GM23338 (cell line): ENCODE measurements around the gene CD44. TPM values are rescaled to one million over a fixed set of nuclear protein-coding genes. Genes with fewer than 3 reads are reported as not detected.

Experiments
- ATAC-seq: fragments of 200-7000 bp; cut with Tn5 transposase; 3 replicates; pipeline ENCODE4 v1.9.1; 2020
- DNase-seq: peaks from one replicate; pipeline ENCODE4 v3.0.0-alpha.2; 2015; ENCODE audit warnings: low spot score
- H2AFZ ChIP-seq: fragments of 200-600 bp; sonication (generic); 2 replicates; pipeline ENCODE4 v1.8.0; 2016; ENCODE audit warnings: antibody characterized with exemption, mild to moderate bottlenecking, moderate library complexity
- H3F3A ChIP-seq: fragments of 200-600 bp; sonication (generic); replicated peaks from 2 replicates; pipeline ENCODE4 v1.8.0; 2017; ENCODE audit warnings: antibody characterized with exemption, mixed run types, low read depth
- H3K27ac ChIP-seq: fragments of 200-600 bp; sonication (generic); 2 replicates; pipeline ENCODE4 v1.6.1; 2016; ENCODE audit warnings: low read depth
- H3K27me3 ChIP-seq: fragments of 200-600 bp; sonication (generic); 2 replicates; pipeline ENCODE4 v1.8.0; 2016; ENCODE audit warnings: mild to moderate bottlenecking, mixed run types, moderate library complexity; ENCODE audit not compliant: insufficient read depth
- H3K36me3 ChIP-seq: fragments of 200-600 bp; sonication (generic); 2 replicates; pipeline ENCODE4 v1.8.0; 2016; ENCODE audit warnings: mild to moderate bottlenecking; ENCODE audit not compliant: insufficient read depth
- H3K4me1 ChIP-seq: fragments of 200-600 bp; sonication (generic); 2 replicates; pipeline ENCODE4 v1.8.0; 2016; ENCODE audit warnings: mild to moderate bottlenecking, moderate library complexity; ENCODE audit not compliant: insufficient read depth
- H3K4me2 ChIP-seq: fragments of 200-600 bp; sonication (generic); 2 replicates; pipeline ENCODE4 v1.7.1; 2017; ENCODE audit warnings: mixed run types
- H3K4me3 ChIP-seq: fragments of 200-600 bp; sonication (generic); 2 replicates; pipeline ENCODE4 v1.6.1; 2016; ENCODE audit warnings: mixed run types
- H3K79me2 ChIP-seq: fragments of 200-600 bp; sonication (generic); replicated peaks from 2 replicates; pipeline ENCODE4 v1.8.0; 2017; ENCODE audit warnings: mild to moderate bottlenecking; ENCODE audit not compliant: insufficient read depth
- H3K9me2 ChIP-seq: fragments of 200-600 bp; sonication (generic); 2 replicates; pipeline ENCODE4 v1.8.0; 2017; ENCODE audit not compliant: insufficient read depth
- H4K20me1 ChIP-seq: fragments of 200-600 bp; sonication (generic); replicated peaks from 2 replicates; pipeline ENCODE4 v1.8.0; 2017; ENCODE audit warnings: mild to moderate bottlenecking; ENCODE audit not compliant: insufficient read depth
- H3K27ac Mint-ChIP-seq: 2 replicates; pipeline ENCODE4 v1.8.0; 2020; ENCODE audit warnings: inconsistent platforms, mild to moderate bottlenecking, moderate library complexity, mixed read lengths
- H3K27me3 Mint-ChIP-seq: 3 replicates; pipeline ENCODE4 v1.8.0; 2022; ENCODE audit warnings: low read depth, mild to moderate bottlenecking, moderate library complexity, mixed read lengths, inconsistent platforms; ENCODE audit not compliant: insufficient read depth, poor library complexity
- H3K36me3 Mint-ChIP-seq: 3 replicates; pipeline ENCODE4 v1.8.0; 2021; ENCODE audit warnings: low read depth, mild to moderate bottlenecking, inconsistent platforms, moderate library complexity, mixed read lengths
- H3K4me1 Mint-ChIP-seq: 3 replicates; pipeline ENCODE4 v1.8.0; 2020; ENCODE audit warnings: mild to moderate bottlenecking, inconsistent platforms, mixed read lengths
- H3K4me3 Mint-ChIP-seq: 3 replicates; pipeline ENCODE4 v1.8.0; 2021; ENCODE audit warnings: moderate library complexity, mild to moderate bottlenecking, inconsistent platforms, mixed read lengths
- H3K9me3 Mint-ChIP-seq: 3 replicates; pipeline ENCODE4 v1.8.0; 2020; ENCODE audit warnings: moderate library complexity, mild to moderate bottlenecking, inconsistent platforms, mixed read lengths
- CREB1 ChIP-seq: fragments of 250-450 bp; sonication (Bioruptor Pico); IDR thresholded peaks from 2 replicates; pipeline ENCODE4 v1.5.0; 2020; ENCODE audit warnings: low read depth, mild to moderate bottlenecking, moderate library complexity
- CTCF ChIP-seq, 2 experiments: fragments of 200-600 bp in 1 of 2; sonication (generic) in 1 of 2; conservative IDR thresholded peaks; 2 replicates each; pipeline versions ENCODE4 v1.5.1 to v1.6.1; 2016 to 2017; ENCODE audit warnings: antibody characterized with exemption in 2 of 2, low read depth in 2 of 2, mild to moderate bottlenecking in 2 of 2, moderate library complexity in 1 of 2
- ETS1 ChIP-seq: IDR thresholded peaks from 2 replicates; pipeline ENCODE4 v1.6.1; 2016; ENCODE audit warnings: antibody characterized with exemption
- EZH2 ChIP-seq: fragments of 200-600 bp; sonication (generic); IDR thresholded peaks from one replicate; pipeline ENCODE4 v1.8.0; 2017; ENCODE audit warnings: antibody characterized with exemption, mild to moderate bottlenecking, low read depth; ENCODE audit not compliant: unreplicated experiment
- EZH2phosphoT487 ChIP-seq: fragments of 200-600 bp; sonication (generic); IDR thresholded peaks from one replicate; pipeline ENCODE4 v1.8.1; 2018; ENCODE audit warnings: antibody characterized with exemption; ENCODE audit not compliant: unreplicated experiment
- JUNB ChIP-seq: IDR thresholded peaks from one replicate; pipeline ENCODE4 v1.6.1; 2016; ENCODE audit warnings: antibody characterized with exemption; ENCODE audit not compliant: unreplicated experiment
- NANOG ChIP-seq: IDR thresholded peaks from 2 replicates; pipeline ENCODE4 v1.6.1; 2016; ENCODE audit warnings: antibody characterized with exemption, borderline replicate concordance
- POLR2AphosphoS5 ChIP-seq: IDR thresholded peaks from 2 replicates; pipeline ENCODE4 v1.6.1; 2016; ENCODE audit warnings: antibody characterized with exemption, low read depth
- REST ChIP-seq: IDR thresholded peaks from one replicate; pipeline ENCODE4 v1.6.1; 2018; ENCODE audit warnings: antibody characterized with exemption; ENCODE audit not compliant: unreplicated experiment
- STAT1 ChIP-seq: IDR thresholded peaks from one replicate; pipeline ENCODE4 v1.6.1; 2016; ENCODE audit warnings: antibody characterized with exemption; ENCODE audit not compliant: unreplicated experiment
- ZNF114 ChIP-seq: fragments of 250-450 bp; sonication (Bioruptor Pico); IDR thresholded peaks from 2 replicates; pipeline ENCODE4 v1.5.0; 2020; ENCODE audit warnings: mild to moderate bottlenecking, moderate library complexity
- ZNF331 ChIP-seq: fragments of 250-450 bp; sonication (Bioruptor Pico); IDR thresholded peaks from 2 replicates; pipeline ENCODE4 v1.5.0; 2020; ENCODE audit warnings: low read depth, mild to moderate bottlenecking, moderate library complexity
- ZNF462 ChIP-seq: fragments of 250-450 bp; sonication (Bioruptor Pico); IDR thresholded peaks from 2 replicates; pipeline ENCODE4 v1.5.0; 2020; ENCODE audit warnings: mild to moderate bottlenecking, moderate library complexity
- polyA plus RNA-seq: library from polyadenylated mRNA; unstranded; fragments of >200 nt; fragmentation: Nextera tagmentation; extraction: Ambion mirVana; gene quantifications from 2 replicates; pipeline ENCODE4 v1.2.1, GENCODE V29; 2016
- total RNA-seq: library from RNA; depleted of rRNA; stranded (reverse); fragments of >200 nt; shearing (Covaris generic); gene quantifications from 2 replicates; pipeline ENCODE4 v1.2.3, GENCODE V29; 2014

The CD44 gene
- total and polyA plus RNA-seq, 2 experiments from 2014 or later = 4.0 to 10.1 TPM

GRCh38 chr11:35166369-35167360 lies 27.7 kb downstream of the CD44 start:
- H4K20me1 ChIP-seq = no peaks in the 10 kb centered on the region
- H3K4me2 ChIP-seq = no peak overlapping the region
- no peak overlapping the region for H3K27ac ChIP-seq
- TF ChIP-seq POLR2AphosphoS5 (no peak), EZH2phosphoT487 (no peak), NANOG (no peak), CREB1 (no peak), EZH2 (no peak), REST (no peak), ZNF114 (CRISPR knock-in tag) (no peak), CTCF (conservative IDR thresholded peaks at IDR 0.05; ENCODE audit: low read depth in 2 of 2) (no peak), STAT1 (no peak), ZNF331 (CRISPR knock-in tag) (no peak), ZNF462 (no peak), JUNB (no peak), ETS1 (no peak)
- H3K4me3 Mint-ChIP-seq = no peak overlapping the region
- no peaks in the 10 kb centered on the region for H3K79me2 ChIP-seq
- no peaks in the 10 kb centered on the region for H3K27me3 ChIP-seq
- H3F3A ChIP-seq = no peaks in the 10 kb centered on the region
- DNase-seq (no peak), ATAC-seq (no peak)
- no peaks in the 10 kb centered on the region for H3K27me3 Mint-ChIP-seq
- no peaks in the 10 kb centered on the region for H3K36me3 ChIP-seq
- H3K9me3 Mint-ChIP-seq = no peaks in the 10 kb centered on the region
- H3K27ac Mint-ChIP-seq = no peak overlapping the region
- H2AFZ ChIP-seq = no peak overlapping the region
- peaks cover 13% of the 10 kb centered on the region; the same call in 1 of the 2 replicates for H3K4me1 ChIP-seq
- peaks cover 11% of the 10 kb centered on the region; the same call in 2 of the 3 replicates for H3K4me1 Mint-ChIP-seq
- peaks cover 4% of the 10 kb centered on the region; the same call in 1 of the 2 replicates for H3K9me2 ChIP-seq
- no peak overlapping the region for H3K4me3 ChIP-seq
- H3K36me3 Mint-ChIP-seq = no peaks in the 10 kb centered on the region
